ENCODE results near the gene MEI1.

DNA sequence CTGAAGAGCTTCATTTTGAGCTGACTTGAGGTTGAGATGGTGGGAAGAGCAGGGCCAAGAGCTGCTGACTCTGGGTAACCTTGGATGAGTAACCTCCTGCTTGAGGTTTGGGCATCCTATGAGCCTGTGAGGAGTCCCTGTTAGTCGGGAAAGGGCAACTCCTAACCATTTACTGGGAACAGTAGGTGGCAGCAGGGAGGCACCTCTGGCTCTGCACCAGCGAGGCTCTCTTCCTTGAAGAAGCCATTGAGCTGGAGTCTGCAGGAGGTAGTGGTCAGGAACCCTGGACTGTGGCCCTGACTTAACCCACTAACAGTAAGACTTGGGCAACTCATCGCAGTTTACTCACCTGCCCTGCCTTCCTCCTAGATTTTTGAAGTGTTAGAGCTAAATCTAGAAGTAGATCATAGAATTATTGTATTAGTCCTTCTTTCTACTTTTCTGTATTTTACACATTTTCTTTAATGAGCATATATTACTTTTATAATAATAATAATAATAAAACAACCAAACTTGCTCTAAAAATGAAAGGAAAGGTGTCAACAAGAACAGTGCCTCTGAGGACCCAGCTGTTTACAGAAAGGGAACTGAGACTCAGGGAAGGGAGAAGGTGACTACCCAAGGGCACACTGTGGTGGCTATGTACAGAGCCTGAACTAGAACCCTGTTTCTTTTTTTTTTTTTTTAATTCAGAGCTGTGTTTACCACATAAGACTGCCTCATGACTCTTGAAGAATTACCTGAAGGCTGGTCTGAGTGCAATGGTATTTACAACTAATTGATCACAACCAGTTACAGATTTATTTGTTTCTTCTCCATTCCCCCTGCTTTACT, 47.5 kb downstream of the MEI1 start:
- TF ChIP-seq, protein P1, sequence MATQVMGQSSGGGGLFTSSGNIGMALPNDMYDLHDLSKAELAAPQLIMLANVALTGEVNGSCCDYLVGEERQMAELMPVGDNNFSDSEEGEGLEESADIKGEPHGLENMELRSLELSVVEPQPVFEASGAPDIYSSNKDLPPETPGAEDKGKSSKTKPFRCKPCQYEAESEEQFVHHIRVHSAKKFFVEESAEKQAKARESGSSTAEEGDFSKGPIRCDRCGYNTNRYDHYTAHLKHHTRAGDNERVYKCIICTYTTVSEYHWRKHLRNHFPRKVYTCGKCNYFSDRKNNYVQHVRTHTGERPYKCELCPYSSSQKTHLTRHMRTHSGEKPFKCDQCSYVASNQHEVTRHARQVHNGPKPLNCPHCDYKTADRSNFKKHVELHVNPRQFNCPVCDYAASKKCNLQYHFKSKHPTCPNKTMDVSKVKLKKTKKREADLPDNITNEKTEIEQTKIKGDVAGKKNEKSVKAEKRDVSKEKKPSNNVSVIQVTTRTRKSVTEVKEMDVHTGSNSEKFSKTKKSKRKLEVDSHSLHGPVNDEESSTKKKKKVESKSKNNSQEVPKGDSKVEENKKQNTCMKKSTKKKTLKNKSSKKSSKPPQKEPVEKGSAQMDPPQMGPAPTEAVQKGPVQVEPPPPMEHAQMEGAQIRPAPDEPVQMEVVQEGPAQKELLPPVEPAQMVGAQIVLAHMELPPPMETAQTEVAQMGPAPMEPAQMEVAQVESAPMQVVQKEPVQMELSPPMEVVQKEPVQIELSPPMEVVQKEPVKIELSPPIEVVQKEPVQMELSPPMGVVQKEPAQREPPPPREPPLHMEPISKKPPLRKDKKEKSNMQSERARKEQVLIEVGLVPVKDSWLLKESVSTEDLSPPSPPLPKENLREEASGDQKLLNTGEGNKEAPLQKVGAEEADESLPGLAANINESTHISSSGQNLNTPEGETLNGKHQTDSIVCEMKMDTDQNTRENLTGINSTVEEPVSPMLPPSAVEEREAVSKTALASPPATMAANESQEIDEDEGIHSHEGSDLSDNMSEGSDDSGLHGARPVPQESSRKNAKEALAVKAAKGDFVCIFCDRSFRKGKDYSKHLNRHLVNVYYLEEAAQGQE (IDR thresholded peaks at IDR 0.05; ENCODE audit: insufficient read depth in 1 of 2, low read depth in 2 of 2, low read length in 1 of 2), result no peak
- TF ChIP-seq, protein P2, sequence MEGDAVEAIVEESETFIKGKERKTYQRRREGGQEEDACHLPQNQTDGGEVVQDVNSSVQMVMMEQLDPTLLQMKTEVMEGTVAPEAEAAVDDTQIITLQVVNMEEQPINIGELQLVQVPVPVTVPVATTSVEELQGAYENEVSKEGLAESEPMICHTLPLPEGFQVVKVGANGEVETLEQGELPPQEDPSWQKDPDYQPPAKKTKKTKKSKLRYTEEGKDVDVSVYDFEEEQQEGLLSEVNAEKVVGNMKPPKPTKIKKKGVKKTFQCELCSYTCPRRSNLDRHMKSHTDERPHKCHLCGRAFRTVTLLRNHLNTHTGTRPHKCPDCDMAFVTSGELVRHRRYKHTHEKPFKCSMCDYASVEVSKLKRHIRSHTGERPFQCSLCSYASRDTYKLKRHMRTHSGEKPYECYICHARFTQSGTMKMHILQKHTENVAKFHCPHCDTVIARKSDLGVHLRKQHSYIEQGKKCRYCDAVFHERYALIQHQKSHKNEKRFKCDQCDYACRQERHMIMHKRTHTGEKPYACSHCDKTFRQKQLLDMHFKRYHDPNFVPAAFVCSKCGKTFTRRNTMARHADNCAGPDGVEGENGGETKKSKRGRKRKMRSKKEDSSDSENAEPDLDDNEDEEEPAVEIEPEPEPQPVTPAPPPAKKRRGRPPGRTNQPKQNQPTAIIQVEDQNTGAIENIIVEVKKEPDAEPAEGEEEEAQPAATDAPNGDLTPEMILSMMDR (IDR thresholded peaks at IDR 0.05), result peak; percentile 84
- TF ChIP-seq SIN3A (IDR thresholded peaks at IDR 0.05; ENCODE audit: borderline replicate concordance, insufficient read depth, low read depth, low read length), result no peak
- no peak for TF ChIP-seq POLR2AphosphoS5 (IDR thresholded peaks at IDR 0.05; ENCODE audit: low read depth, low read length)

Data from Panc1 (cell line).